Astrocyte of the hippocampus (primary cell): Measurements from ENCODE around the gene TACC2.
"Not testable (repeated sequence)": the region's sequence is repeated elsewhere in the genome, so short reads cannot be mapped to it uniquely, and the experiment has no call there.

ENCODE experiments used
- DNase-seq: peaks from one replicate; pipeline ENCODE4 v3.0.0; 2011; ENCODE audit warnings: low read depth, low spot score

TACC2 gene

GRCh38 chr10:122191936-122192541, 203.1 kb downstream of the TACC2 start:
- DNase-seq = peak; percentile 67

- no peak for DNase-seq
These were observed 205.3 kb downstream of the TACC2 start for GRCh38 chr10:122194251-122194650.

- no peak for DNase-seq
These were observed 207.3 kb downstream of the TACC2 start for GRCh38 chr10:122196218-122196617.

- no peak for DNase-seq
These were observed 208.8 kb downstream of the TACC2 start for GRCh38 chr10:122197611-122198222.

- DNase-seq = no peak
These were observed 209.7 kb downstream of the TACC2 start for GRCh38 chr10:122198631-122199030.

- no peak for DNase-seq
These were observed 210.1 kb downstream of the TACC2 start for GRCh38 chr10:122199070-122199469.

- no peak for DNase-seq
These were observed 210.7 kb downstream of the TACC2 start for GRCh38 chr10:122199689-122200088.

- no peak for DNase-seq
These were observed 212.4 kb downstream of the TACC2 start for GRCh38 chr10:122201401-122201800.

- not testable (repeated sequence) for DNase-seq
These were observed 214.2 kb downstream of the TACC2 start for GRCh38 chr10:122203180-122203579.

- DNase-seq = no peak
These were observed 215.9 kb downstream of the TACC2 start for GRCh38 chr10:122204691-122205489.

GRCh38 chr10:122206471-122207065, 217.6 kb downstream of the TACC2 start:
- no peak for DNase-seq

GRCh38 chr10:122207163-122207562, 218.2 kb downstream of the TACC2 start:
- DNase-seq = no peak

- no peak for DNase-seq
These were observed 218.6 kb downstream of the TACC2 start for GRCh38 chr10:122207596-122207995.

- DNase-seq = no peak
These were observed 219.8 kb downstream of the TACC2 start for GRCh38 chr10:122208571-122209430.

- DNase-seq = no peak
These were observed 221.7 kb downstream of the TACC2 start for GRCh38 chr10:122210481-122211265.

- no peak for DNase-seq
These were observed 224.4 kb downstream of the TACC2 start for GRCh38 chr10:122213364-122213763.

GRCh38 chr10:122213766-122214165, 224.8 kb downstream of the TACC2 start:
- DNase-seq = no peak

- DNase-seq = no peak
These were observed 227.1 kb downstream of the TACC2 start for GRCh38 chr10:122216047-122216446.

- no peak for DNase-seq
These were observed 230.4 kb downstream of the TACC2 start for GRCh38 chr10:122219340-122219739.

- no peak for DNase-seq
These were observed 231.8 kb downstream of the TACC2 start for GRCh38 chr10:122220736-122221135.

GRCh38 chr10:122221958-122222357, 233.0 kb downstream of the TACC2 start:
- DNase-seq = no peak
